HEK293 (cell line): ENCODE measurements around the gene MAU2.

Experiments used
- CTCF ChIA-PET: fragments of 350-600 bp; formaldehyde crosslinking; extraction: SDS; loops from one replicate; lab custom pipeline; 2021; ENCODE audit warnings: antibody characterized with exemption; lab: Yijun Ruan, JAX
- POLR2A ChIA-PET: fragments of 300-600 bp; formaldehyde crosslinking; extraction: SDS; loops from one replicate; lab custom pipeline; 2020; ENCODE audit warnings: antibody characterized with exemption, inconsistent platforms; lab: Yijun Ruan, JAX
- H3K27ac ChIP-seq: fragments of 200-500 bp; sonication (Bioruptor generic); 2 replicates; pipeline ENCODE4 v1.5.1; 2014; ENCODE audit warnings: low read depth, low read length, control low read depth, inconsistent platforms; ENCODE audit errors: extremely low read depth
- H3K36me3 ChIP-seq, 2 experiments: fragments of 200-500 bp in 1 of 2; sonication (Bioruptor generic) in 1 of 2; 1 replicate in 1 of 2; 2 replicates in 1 of 2; pipeline ENCODE4 v1.5.1; 2014 to 2017; ENCODE audit warnings: inconsistent platforms in 2 of 2, low read length in 2 of 2; ENCODE audit not compliant: control insufficient read depth in 2 of 2, insufficient read depth in 1 of 2
- H3K4me1 ChIP-seq: fragments of 200-500 bp; sonication (Bioruptor generic); 2 replicates; pipeline ENCODE4 v1.5.1; 2014; ENCODE audit warnings: mild to moderate bottlenecking, low read length, inconsistent platforms; ENCODE audit not compliant: control insufficient read depth, insufficient read depth
- H3K4me3 ChIP-seq: 2 replicates; pipeline ENCODE4 v1.5.1; 2011; ENCODE audit warnings: low read depth, mild to moderate bottlenecking, control low read depth, low read length, moderate library complexity
- H3K9me3 ChIP-seq: fragments of 200-500 bp; sonication (Bioruptor generic); 2 replicates; pipeline ENCODE4 v1.5.1; 2014; ENCODE audit warnings: low read depth, low read length, inconsistent platforms; ENCODE audit not compliant: control insufficient read depth, insufficient read depth
- CTCF ChIP-seq: fragments of 450-650 bp; formaldehyde crosslinking; IDR thresholded peaks from 2 replicates; pipeline ENCODE4 v1.5.1; 2016; ENCODE audit warnings: missing biosample characterization, missing genetic modification characterization
- KLF1 ChIP-seq: fragments of 450-650 bp; formaldehyde crosslinking; IDR thresholded peaks from 2 replicates; pipeline ENCODE4 v1.5.1; 2016; ENCODE audit warnings: missing biosample characterization, missing genetic modification characterization
- MZF1 ChIP-seq: fragments of 450-650 bp; formaldehyde crosslinking; IDR thresholded peaks from 2 replicates; pipeline ENCODE4 v1.5.1; 2017; ENCODE audit warnings: missing biosample characterization, missing genetic modification characterization, borderline replicate concordance
- WT1 ChIP-seq: fragments of 450-650 bp; formaldehyde crosslinking; IDR thresholded peaks from 2 replicates; pipeline ENCODE4 v1.5.1; 2016; ENCODE audit warnings: missing biosample characterization, missing genetic modification characterization
- ZNF24 ChIP-seq: fragments of 450-650 bp; formaldehyde crosslinking; IDR thresholded peaks from 2 replicates; pipeline ENCODE4 v1.5.1; 2016; ENCODE audit warnings: missing biosample characterization, missing genetic modification characterization
- ZNF37A ChIP-seq: fragments of 450-650 bp; IDR thresholded peaks from 2 replicates; pipeline ENCODE4 v1.5.1; 2018; ENCODE audit warnings: missing biosample characterization, missing genetic modification characterization
- ZNF514 ChIP-seq: fragments of 450-650 bp; formaldehyde crosslinking; IDR thresholded peaks from 2 replicates; pipeline ENCODE4 v1.5.1; 2016; ENCODE audit warnings: missing biosample characterization, missing genetic modification characterization
- ZNF530 ChIP-seq: fragments of 450-650 bp; formaldehyde crosslinking; IDR thresholded peaks from 2 replicates; pipeline ENCODE4 v1.5.1; 2016; ENCODE audit warnings: low read depth, missing biosample characterization, missing genetic modification characterization
- ZNF580 ChIP-seq: fragments of 450-650 bp; formaldehyde crosslinking; IDR thresholded peaks from 2 replicates; pipeline ENCODE4 v1.5.1; 2016; ENCODE audit warnings: missing biosample characterization, missing genetic modification characterization
- ZNF610 ChIP-seq: fragments of 450-650 bp; formaldehyde crosslinking; IDR thresholded peaks from 2 replicates; pipeline ENCODE4 v1.5.1; 2016; ENCODE audit warnings: missing biosample characterization, missing genetic modification characterization, borderline replicate concordance
- ZNF660 ChIP-seq: fragments of 450-650 bp; IDR thresholded peaks from 2 replicates; pipeline ENCODE4 v1.5.1; 2018; ENCODE audit warnings: missing biosample characterization, mild to moderate bottlenecking, missing genetic modification characterization
- ZNF692 ChIP-seq: fragments of 450-650 bp; formaldehyde crosslinking; IDR thresholded peaks from 2 replicates; pipeline ENCODE4 v1.5.1; 2016; ENCODE audit warnings: missing biosample characterization, missing genetic modification characterization
- TF ChIP-seq, protein P1 (sequence below): fragments of 450-650 bp; formaldehyde crosslinking; IDR thresholded peaks from 2 replicates; pipeline ENCODE4 v1.5.1; 2016; ENCODE audit warnings: missing biosample characterization, missing genetic modification characterization
- TF ChIP-seq, protein P2 (sequence below): fragments of 450-650 bp; formaldehyde crosslinking; IDR thresholded peaks from 2 replicates; pipeline ENCODE4 v1.5.0; 2017; ENCODE audit warnings: missing biosample characterization, missing genetic modification characterization, borderline replicate concordance
- TF ChIP-seq, protein P3 (sequence below): fragments of 450-650 bp; formaldehyde crosslinking; IDR thresholded peaks from 2 replicates; pipeline ENCODE4 v1.5.1; 2016; ENCODE audit warnings: missing biosample characterization, missing genetic modification characterization
- TF ChIP-seq, protein P4 (sequence below): fragments of 450-650 bp; formaldehyde crosslinking; IDR thresholded peaks from 2 replicates; pipeline ENCODE4 v1.5.1; 2017; ENCODE audit warnings: missing biosample characterization, missing genetic modification characterization

Gene MAU2

GRCh38 chr19:19399733-19400433, 79.3 kb downstream of the MAU2 start (continued):
- no peak for TF ChIP-seq KLF1 (tag by site-specific recombination)
- TF ChIP-seq ZNF37A, result no peak
- TF ChIP-seq MZF1 (tag by site-specific recombination), result no peak
- peak; percentile 54; the same call in 1 of the 2 replicates for TF ChIP-seq WT1

GRCh38 chr19:19402656-19403372, 82.2 kb downstream of the MAU2 start:
- Histone ChIP-seq H3K36me3 (no peaks in the 10 kb centered on the region), H3K4me1 (peaks cover 20% of the 10 kb centered on the region), H3K4me3 (no peak overlapping the region), H3K27ac (peak overlapping the region; percentile 42; the same call in 1 of the 2 replicates)
- ChIA-PET POLR2A (interaction anchor here (0.6 to 1.4 kb wide), 2 partner anchors 9 to 375 kb away, joined by 3 read pairs; no protein-coding TSS in a partner anchor), CTCF (interaction anchor here (1.0 to 1.6 kb wide), 4 partner anchors 10 to 87 kb away, joined by 3 to 5 read pairs (median 4); no protein-coding TSS in a partner anchor)
- peak; percentile 86 for TF ChIP-seq ZNF660
- TF ChIP-seq, protein P1, sequence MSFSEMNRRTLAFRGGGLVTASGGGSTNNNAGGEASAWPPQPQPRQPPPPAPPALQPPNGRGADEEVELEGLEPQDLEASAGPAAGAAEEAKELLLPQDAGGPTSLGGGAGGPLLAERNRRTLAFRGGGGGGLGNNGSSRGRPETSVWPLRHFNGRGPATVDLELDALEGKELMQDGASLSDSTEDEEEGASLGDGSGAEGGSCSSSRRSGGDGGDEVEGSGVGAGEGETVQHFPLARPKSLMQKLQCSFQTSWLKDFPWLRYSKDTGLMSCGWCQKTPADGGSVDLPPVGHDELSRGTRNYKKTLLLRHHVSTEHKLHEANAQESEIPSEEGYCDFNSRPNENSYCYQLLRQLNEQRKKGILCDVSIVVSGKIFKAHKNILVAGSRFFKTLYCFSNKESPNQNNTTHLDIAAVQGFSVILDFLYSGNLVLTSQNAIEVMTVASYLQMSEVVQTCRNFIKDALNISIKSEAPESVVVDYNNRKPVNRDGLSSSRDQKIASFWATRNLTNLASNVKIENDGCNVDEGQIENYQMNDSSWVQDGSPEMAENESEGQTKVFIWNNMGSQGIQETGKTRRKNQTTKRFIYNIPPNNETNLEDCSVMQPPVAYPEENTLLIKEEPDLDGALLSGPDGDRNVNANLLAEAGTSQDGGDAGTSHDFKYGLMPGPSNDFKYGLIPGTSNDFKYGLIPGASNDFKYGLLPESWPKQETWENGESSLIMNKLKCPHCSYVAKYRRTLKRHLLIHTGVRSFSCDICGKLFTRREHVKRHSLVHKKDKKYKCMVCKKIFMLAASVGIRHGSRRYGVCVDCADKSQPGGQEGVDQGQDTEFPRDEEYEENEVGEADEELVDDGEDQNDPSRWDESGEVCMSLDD (tag by site-specific recombination), result 0 out of 2 replicates have a peak, but pooled peaks have one; percentile 22
- TF ChIP-seq, protein P2, sequence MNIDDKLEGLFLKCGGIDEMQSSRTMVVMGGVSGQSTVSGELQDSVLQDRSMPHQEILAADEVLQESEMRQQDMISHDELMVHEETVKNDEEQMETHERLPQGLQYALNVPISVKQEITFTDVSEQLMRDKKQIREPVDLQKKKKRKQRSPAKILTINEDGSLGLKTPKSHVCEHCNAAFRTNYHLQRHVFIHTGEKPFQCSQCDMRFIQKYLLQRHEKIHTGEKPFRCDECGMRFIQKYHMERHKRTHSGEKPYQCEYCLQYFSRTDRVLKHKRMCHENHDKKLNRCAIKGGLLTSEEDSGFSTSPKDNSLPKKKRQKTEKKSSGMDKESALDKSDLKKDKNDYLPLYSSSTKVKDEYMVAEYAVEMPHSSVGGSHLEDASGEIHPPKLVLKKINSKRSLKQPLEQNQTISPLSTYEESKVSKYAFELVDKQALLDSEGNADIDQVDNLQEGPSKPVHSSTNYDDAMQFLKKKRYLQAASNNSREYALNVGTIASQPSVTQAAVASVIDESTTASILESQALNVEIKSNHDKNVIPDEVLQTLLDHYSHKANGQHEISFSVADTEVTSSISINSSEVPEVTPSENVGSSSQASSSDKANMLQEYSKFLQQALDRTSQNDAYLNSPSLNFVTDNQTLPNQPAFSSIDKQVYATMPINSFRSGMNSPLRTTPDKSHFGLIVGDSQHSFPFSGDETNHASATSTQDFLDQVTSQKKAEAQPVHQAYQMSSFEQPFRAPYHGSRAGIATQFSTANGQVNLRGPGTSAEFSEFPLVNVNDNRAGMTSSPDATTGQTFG (tag by site-specific recombination), result no peak
- TF ChIP-seq, protein P3, sequence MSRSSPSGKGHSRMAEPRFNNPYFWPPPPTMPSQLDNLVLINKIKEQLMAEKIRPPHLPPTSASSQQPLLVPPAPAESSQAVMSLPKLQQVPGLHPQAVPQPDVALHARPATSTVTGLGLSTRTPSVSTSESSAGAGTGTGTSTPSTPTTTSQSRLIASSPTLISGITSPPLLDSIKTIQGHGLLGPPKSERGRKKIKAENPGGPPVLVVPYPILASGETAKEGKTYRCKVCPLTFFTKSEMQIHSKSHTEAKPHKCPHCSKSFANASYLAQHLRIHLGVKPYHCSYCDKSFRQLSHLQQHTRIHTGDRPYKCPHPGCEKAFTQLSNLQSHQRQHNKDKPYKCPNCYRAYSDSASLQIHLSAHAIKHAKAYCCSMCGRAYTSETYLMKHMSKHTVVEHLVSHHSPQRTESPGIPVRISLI (tag by site-specific recombination), result peak; percentile 43; the same call in 1 of the 2 replicates
- TF ChIP-seq, all 188 proteins: peak for 3
- no peaks in the 10 kb centered on the region for H3K9me3 ChIP-seq

GRCh38 chr19:19403373-19403901, 82.8 kb downstream of the MAU2 start:
- Histone ChIP-seq H3K36me3 (no peaks in the 10 kb centered on the region), H3K4me1 (peaks cover 20% of the 10 kb centered on the region), H3K9me3 (no peaks in the 10 kb centered on the region), H3K27ac (peak overlapping the region; percentile 42; the same call in 1 of the 2 replicates), H3K4me3 (no peak overlapping the region)
- ChIA-PET CTCF (interaction anchor here (1.0 to 2.4 kb wide), 5 partner anchors 11 to 87 kb away, joined by 3 to 10 read pairs (median 4); no protein-coding TSS in a partner anchor), POLR2A (interaction anchor here (1.4 to 2.5 kb wide), 2 partner anchors 10 to 18 kb away, joined by 3 to 31 read pairs; no protein-coding TSS in a partner anchor)
- TF ChIP-seq, protein P4, sequence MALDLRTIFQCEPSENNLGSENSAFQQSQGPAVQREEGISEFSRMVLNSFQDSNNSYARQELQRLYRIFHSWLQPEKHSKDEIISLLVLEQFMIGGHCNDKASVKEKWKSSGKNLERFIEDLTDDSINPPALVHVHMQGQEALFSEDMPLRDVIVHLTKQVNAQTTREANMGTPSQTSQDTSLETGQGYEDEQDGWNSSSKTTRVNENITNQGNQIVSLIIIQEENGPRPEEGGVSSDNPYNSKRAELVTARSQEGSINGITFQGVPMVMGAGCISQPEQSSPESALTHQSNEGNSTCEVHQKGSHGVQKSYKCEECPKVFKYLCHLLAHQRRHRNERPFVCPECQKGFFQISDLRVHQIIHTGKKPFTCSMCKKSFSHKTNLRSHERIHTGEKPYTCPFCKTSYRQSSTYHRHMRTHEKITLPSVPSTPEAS (tag by site-specific recombination), result no peak
- TF ChIP-seq ZNF692 (tag by site-specific recombination), result no peak
- TF ChIP-seq CTCF, result no peak
- TF ChIP-seq ZNF24 (tag by site-specific recombination), result no peak
- no peak for TF ChIP-seq ZNF514 (tag by site-specific recombination)
- TF ChIP-seq ZNF530 (tag by site-specific recombination), result no peak
- TF ChIP-seq ZNF580 (tag by site-specific recombination), result no peak
- no peak for TF ChIP-seq ZNF610
